HEK293T (cell line): ENCODE measurements around the gene PTPN3.

ENCODE experiments used
- BHLHE40 ChIP-seq: fragments of 450-650 bp; IDR thresholded peaks from 2 replicates; pipeline ENCODE4 v1.6.1; 2016; ENCODE audit warnings: mild to moderate bottlenecking, moderate library complexity, borderline replicate concordance
- FOXA1 ChIP-seq: fragments of 450-650 bp; IDR thresholded peaks from 2 replicates; pipeline ENCODE4 v1.6.1; 2016; ENCODE audit warnings: mild to moderate bottlenecking
- FOXK2 ChIP-seq: fragments of 450-650 bp; IDR thresholded peaks from 2 replicates; pipeline ENCODE4 v1.6.1; 2016; ENCODE audit warnings: mild to moderate bottlenecking
- FOXM1 ChIP-seq: fragments of 450-650 bp; IDR thresholded peaks from 2 replicates; pipeline ENCODE4 v1.6.1; 2017; ENCODE audit warnings: mild to moderate bottlenecking, borderline replicate concordance
- HDGF ChIP-seq: fragments of 450-650 bp; IDR thresholded peaks from 2 replicates; pipeline ENCODE4 v1.6.1; 2017; ENCODE audit warnings: antibody characterized with exemption, borderline replicate concordance
- LEF1 ChIP-seq: fragments of 450-650 bp; IDR thresholded peaks from 2 replicates; pipeline ENCODE4 v1.6.1; 2017; ENCODE audit warnings: mild to moderate bottlenecking, borderline replicate concordance
- NFRKB ChIP-seq: fragments of 450-650 bp; IDR thresholded peaks from 2 replicates; pipeline ENCODE4 v1.6.1; 2016; ENCODE audit warnings: mild to moderate bottlenecking, moderate library complexity
- PKNOX1 ChIP-seq: fragments of 450-650 bp; IDR thresholded peaks from 2 replicates; pipeline ENCODE4 v1.6.1; 2016
- SP1 ChIP-seq: fragments of 450-650 bp; IDR thresholded peaks from 2 replicates; pipeline ENCODE4 v1.6.1; 2017
- SUZ12 ChIP-seq: fragments of 450-650 bp; IDR thresholded peaks from 2 replicates; pipeline ENCODE4 v1.6.1; 2016; ENCODE audit warnings: mild to moderate bottlenecking
- ZNF384 ChIP-seq: fragments of 450-650 bp; IDR thresholded peaks from 2 replicates; pipeline ENCODE4 v1.6.1; 2016

GRCh38 chr9:109466623-109467590 is 31.2 kb downstream of the PTPN3 start:
- TF ChIP-seq ZNF384 (no peak), BHLHE40 (no peak), FOXM1 (no peak), SP1 (no peak), NFRKB (no peak), HDGF (no peak), FOXK2 (no peak), SUZ12 (no peak), LEF1 (no peak), PKNOX1 (no peak), FOXA1 (no peak)
